SJCRH30 (cell line): ENCODE measurements around the gene SERPIND1. TPM values are rescaled to one million over a fixed set of nuclear protein-coding genes. Genes with fewer than 3 reads are reported as not detected.
"Not testable (repeated sequence)": the region's sequence is repeated elsewhere in the genome, so short reads cannot be mapped to it uniquely, and the experiment has no call there.

Experiments
- DNase-seq, 2 experiments: peaks; one replicate each; pipeline ENCODE4 v3.0.0-alpha.2; 2015 to 2020
- H3K27ac ChIP-seq: fragments of 250-450 bp; sonication (Bioruptor Pico); 2 replicates; pipeline ENCODE4 v1.5.1; 2020; ENCODE audit warnings: mild to moderate bottlenecking, moderate library complexity
- H3K27me3 ChIP-seq: fragments of 250-450 bp; sonication (Bioruptor Pico); 2 replicates; pipeline ENCODE4 v1.5.1; 2020; ENCODE audit warnings: mild to moderate bottlenecking, moderate library complexity
- H3K36me3 ChIP-seq: fragments of 250-450 bp; sonication (Bioruptor Pico); 2 replicates; pipeline ENCODE4 v1.5.1; 2020; ENCODE audit warnings: mild to moderate bottlenecking, moderate library complexity
- H3K4me1 ChIP-seq: fragments of 250-450 bp; sonication (Bioruptor Pico); 2 replicates; pipeline ENCODE4 v1.5.1; 2020; ENCODE audit warnings: mild to moderate bottlenecking, moderate library complexity
- H3K4me3 ChIP-seq: fragments of 250-450 bp; sonication (Bioruptor Pico); 2 replicates; pipeline ENCODE4 v1.5.1; 2020; ENCODE audit warnings: mild to moderate bottlenecking, moderate library complexity
- H3K9me3 ChIP-seq: fragments of 250-450 bp; sonication (Bioruptor Pico); replicated peaks from 2 replicates; pipeline ENCODE4 v1.5.1; 2020; ENCODE audit warnings: mild to moderate bottlenecking, moderate library complexity
- total RNA-seq: library from RNA; depleted of rRNA; stranded (reverse); fragments of >200 nt; shearing (Covaris generic); gene quantifications from 2 replicates; pipeline ENCODE4 v1.2.3, GENCODE V29; 2014; rRNA removed

Gene SERPIND1, protein sequence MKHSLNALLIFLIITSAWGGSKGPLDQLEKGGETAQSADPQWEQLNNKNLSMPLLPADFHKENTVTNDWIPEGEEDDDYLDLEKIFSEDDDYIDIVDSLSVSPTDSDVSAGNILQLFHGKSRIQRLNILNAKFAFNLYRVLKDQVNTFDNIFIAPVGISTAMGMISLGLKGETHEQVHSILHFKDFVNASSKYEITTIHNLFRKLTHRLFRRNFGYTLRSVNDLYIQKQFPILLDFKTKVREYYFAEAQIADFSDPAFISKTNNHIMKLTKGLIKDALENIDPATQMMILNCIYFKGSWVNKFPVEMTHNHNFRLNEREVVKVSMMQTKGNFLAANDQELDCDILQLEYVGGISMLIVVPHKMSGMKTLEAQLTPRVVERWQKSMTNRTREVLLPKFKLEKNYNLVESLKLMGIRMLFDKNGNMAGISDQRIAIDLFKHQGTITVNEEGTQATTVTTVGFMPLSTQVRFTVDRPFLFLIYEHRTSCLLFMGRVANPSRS
- total RNA-seq: 0.04 TPM in 1 of 2 replicates, not detected in the other

DNA sequence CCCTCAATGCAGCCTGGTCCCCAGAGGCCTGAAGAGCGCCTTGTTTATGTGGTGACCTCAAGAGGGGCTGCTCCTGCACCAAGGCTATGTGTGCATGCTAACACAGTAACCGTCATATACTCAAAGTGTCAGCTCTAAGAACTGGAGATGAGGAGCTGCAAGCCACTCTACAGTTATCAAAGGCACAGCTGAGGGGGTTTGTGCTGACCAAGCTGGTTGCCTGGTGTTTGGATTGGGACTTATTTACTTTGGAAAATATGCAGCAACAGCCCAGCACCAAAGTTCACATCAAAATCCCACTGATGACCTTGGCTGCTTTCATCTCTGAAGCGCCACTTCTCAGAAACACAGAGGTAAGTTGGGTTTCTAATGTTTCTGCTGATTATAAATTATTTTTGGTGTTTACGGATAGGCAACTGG is at the start of gene SERPIND1:
TSS of gene SERPIND1 (plus strand) at position 321 of the 420 bp plus-strand sequence. CDS start 5,200 bp downstream, outside the sequence.
- Histone ChIP-seq H3K27ac (no peak within 1 kb of the TSS), H3K4me1 (no peaks in the 10 kb centered on the region), H3K4me3 (no peak within 1 kb of the TSS), H3K9me3 (no peaks in the 10 kb centered on the region), H3K36me3 (no peaks in the 10 kb centered on the region), H3K27me3 (no peaks in the 10 kb centered on the region)
- no peak for DNase-seq

GRCh38 chr22:20724676-20725454 is 49.0 kb upstream of the SERPIND1 start:
- H3K27me3 ChIP-seq: no peaks in the 10 kb centered on the region
- no peak overlapping the region for H3K27ac ChIP-seq
- no peak for DNase-seq
- no peaks in the 10 kb centered on the region for H3K4me1 ChIP-seq
- no peak overlapping the region for H3K4me3 ChIP-seq
- H3K9me3 ChIP-seq: no peaks in the 10 kb centered on the region
- peaks cover 5% of the 10 kb centered on the region; the same call in 1 of the 2 replicates for H3K36me3 ChIP-seq

- Histone ChIP-seq H3K4me1 (no peaks in the 10 kb centered on the region), H3K9me3 (no peaks in the 10 kb centered on the region), H3K27me3 (no peaks in the 10 kb centered on the region), H3K4me3 (no peak overlapping the region), H3K36me3 (peaks cover 5% of the 10 kb centered on the region; the same call in 1 of the 2 replicates), H3K27ac (no peak overlapping the region)
- no peak for DNase-seq
Measured at GRCh38 chr22:20725987-20726558, 47.8 kb upstream of the SERPIND1 start.

GRCh38 chr22:20727118-20728015 is 46.5 kb upstream of the SERPIND1 start:
- H3K4me1 ChIP-seq: no peaks in the 10 kb centered on the region
- no peak overlapping the region for H3K27ac ChIP-seq
- H3K9me3 ChIP-seq: no peaks in the 10 kb centered on the region
- peaks cover 5% of the 10 kb centered on the region; the same call in 1 of the 2 replicates for H3K36me3 ChIP-seq
- DNase-seq: no peak
- no peaks in the 10 kb centered on the region for H3K27me3 ChIP-seq
- no peak overlapping the region for H3K4me3 ChIP-seq

DNA sequence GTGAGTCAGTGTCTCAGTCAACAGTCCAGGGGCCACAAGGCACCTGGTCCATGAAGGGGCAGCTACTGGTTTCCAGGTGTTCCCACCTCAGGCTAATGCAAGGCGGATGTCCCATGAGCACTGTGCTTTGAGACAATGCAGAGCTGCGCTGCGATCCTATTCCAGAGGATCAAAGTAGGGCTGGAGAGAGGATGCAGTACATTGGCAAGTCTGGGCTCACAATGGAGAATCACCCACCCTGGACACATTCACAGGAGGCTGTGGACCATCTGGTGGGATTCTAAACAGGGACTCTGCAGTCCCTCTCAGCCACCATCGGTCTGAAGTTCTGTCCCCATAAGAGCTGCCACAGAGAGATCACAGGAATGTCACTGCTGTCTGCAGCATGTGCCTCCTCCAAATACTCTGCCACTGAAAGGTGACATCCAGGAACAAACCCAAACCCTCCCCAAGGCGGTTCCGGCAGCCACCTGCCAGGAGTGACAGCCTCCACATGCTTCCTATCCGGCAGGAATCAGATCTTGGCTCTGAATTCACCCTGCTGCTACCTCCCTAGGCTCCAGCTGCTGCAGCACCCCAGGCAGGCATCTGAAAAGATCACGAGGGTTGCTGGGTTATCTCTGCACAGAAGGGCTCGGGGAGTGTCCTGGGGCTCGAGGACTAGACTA is 45.3 kb upstream of the SERPIND1 start:
- no peak overlapping the region for H3K27ac ChIP-seq
- H3K4me3 ChIP-seq: no peak overlapping the region
- H3K9me3 ChIP-seq: no peaks in the 10 kb centered on the region
- no peak for DNase-seq
- no peaks in the 10 kb centered on the region for H3K4me1 ChIP-seq
- no peaks in the 10 kb centered on the region for H3K27me3 ChIP-seq
- H3K36me3 ChIP-seq: peaks cover 5% of the 10 kb centered on the region; the same call in 1 of the 2 replicates

DNA sequence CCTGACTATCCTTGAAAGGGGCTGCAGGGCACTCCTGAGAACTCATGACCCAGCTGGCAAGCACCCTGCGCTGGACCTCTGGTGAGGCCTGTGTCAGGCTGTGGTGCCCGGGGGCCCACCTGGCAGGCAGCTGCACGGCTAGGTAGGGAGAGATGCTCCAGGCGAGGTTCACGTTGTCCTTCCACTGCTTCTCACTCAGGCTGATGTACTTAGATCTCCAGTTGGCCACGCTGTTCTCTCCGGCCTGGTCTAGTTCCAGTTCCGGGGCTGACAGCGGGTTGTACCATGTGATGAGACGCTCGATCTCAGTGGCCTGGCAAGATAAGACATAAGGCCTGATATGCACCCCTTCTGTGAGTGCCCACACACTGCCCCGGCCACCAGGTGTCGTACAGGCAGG is 44.7 kb upstream of the SERPIND1 start:
- Histone ChIP-seq H3K4me3 (no peak overlapping the region), H3K36me3 (peaks cover 5% of the 10 kb centered on the region; the same call in 1 of the 2 replicates), H3K27ac (no peak overlapping the region), H3K27me3 (no peaks in the 10 kb centered on the region), H3K9me3 (no peaks in the 10 kb centered on the region), H3K4me1 (no peaks in the 10 kb centered on the region)
- DNase-seq: no peak

GRCh38 chr22:20732431-20732830 is 41.5 kb upstream of the SERPIND1 start:
- not testable (repeated sequence) for H3K9me3 ChIP-seq, H3K27ac ChIP-seq, H3K27me3 ChIP-seq, H3K4me1 ChIP-seq, H3K4me3 ChIP-seq, DNase-seq, H3K36me3 ChIP-seq

DNA sequence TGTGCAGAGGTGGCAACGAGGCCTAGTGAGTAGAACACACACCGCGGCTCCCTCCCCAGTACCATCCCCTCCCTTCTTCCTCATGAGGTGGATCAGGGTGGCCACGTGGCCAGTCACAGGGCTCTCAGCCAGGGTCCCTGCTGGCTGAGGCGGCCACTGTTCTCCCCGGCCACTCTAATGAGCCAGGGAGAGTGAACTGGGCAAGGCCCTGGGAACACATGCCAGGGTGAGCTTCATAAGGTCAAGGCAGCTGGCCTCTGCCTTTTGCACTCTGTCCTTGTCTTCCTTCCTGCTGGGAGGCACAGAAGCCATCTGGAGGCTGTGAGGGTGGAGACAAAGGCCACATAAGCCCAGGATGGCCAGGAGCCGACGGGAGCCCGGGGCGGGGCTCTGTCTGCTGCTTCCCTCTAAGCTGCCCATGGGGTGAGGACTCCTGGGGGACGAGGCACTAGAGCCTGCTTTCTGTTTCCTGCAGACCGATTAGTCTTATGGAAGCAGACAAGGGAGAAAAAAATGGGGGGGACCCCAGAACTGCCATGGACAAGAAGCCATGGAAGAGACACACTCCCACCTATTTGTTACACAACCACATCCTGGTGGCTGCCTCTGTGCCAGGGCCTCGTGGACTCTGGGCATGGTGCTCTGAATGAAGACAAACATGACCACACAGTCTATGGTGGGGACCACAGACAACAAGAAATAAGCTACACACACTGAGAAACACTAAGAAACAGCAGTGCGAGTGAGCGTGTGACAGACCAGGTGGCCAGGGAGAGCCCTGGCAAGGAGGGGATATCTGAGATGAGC is 38.4 kb upstream of the SERPIND1 start:
- peaks cover 13% of the 10 kb centered on the region for H3K36me3 ChIP-seq
- DNase-seq, H3K4me3 ChIP-seq, H3K9me3 ChIP-seq, H3K4me1 ChIP-seq, H3K27me3 ChIP-seq, H3K27ac ChIP-seq: not testable (repeated sequence)

- not testable (repeated sequence) for H3K27ac ChIP-seq, DNase-seq, H3K9me3 ChIP-seq, H3K4me3 ChIP-seq, H3K4me1 ChIP-seq, H3K27me3 ChIP-seq
- H3K36me3 ChIP-seq: peaks cover 13% of the 10 kb centered on the region
Measured at GRCh38 chr22:20736891-20737290, 37.0 kb upstream of the SERPIND1 start.

DNA sequence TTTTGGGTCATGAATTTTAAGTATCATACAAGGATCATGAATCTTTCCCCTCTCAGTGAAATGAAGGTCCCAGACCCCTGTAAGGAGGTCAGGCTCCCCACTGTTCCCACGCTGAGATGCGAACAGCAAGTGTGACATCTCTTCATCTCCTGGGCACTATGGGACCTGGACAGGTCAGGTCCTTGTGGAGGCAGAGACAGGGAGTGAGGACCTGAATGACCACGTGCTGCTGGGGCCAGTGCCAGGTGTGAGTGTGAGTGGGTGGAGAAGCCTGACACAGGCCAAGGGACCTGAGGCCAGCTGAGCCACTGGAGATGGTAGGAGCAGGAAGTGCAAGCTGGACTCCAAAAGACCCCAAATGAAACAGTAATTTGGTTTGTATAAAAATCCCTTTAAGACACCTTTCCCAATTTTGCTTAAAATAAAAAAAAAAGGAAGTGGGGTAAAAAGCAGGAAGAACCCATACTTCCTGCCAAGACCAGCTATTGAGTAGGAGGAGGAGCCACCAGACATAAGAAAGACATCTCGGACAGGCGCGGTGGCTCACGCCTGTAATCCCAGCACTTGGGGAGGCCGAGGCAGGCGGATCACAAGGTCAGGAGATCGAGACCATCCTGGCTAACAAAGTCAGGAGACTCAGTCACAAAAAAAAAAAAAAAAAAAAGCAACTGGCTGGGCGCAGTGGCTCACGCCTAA is 35.4 kb upstream of the SERPIND1 start:
- no peak for DNase-seq
- Histone ChIP-seq H3K9me3 (no peaks in the 10 kb centered on the region; the same call in 1 of the 2 replicates), H3K4me3 (no peak overlapping the region), H3K4me1 (peaks cover 7% of the 10 kb centered on the region), H3K36me3 (peaks cover 13% of the 10 kb centered on the region), H3K27ac (no peak overlapping the region), H3K27me3 (no peaks in the 10 kb centered on the region)

GRCh38 chr22:20740222-20740951 is 33.5 kb upstream of the SERPIND1 start:
- H3K36me3 ChIP-seq: peaks cover 13% of the 10 kb centered on the region
- H3K4me1 ChIP-seq: peaks cover 7% of the 10 kb centered on the region
- H3K4me3 ChIP-seq: no peak overlapping the region
- H3K27ac ChIP-seq: no peak overlapping the region; the same call in 1 of the 2 replicates
- DNase-seq: no peak
- no peaks in the 10 kb centered on the region for H3K27me3 ChIP-seq
- H3K9me3 ChIP-seq: no peaks in the 10 kb centered on the region; the same call in 1 of the 2 replicates
